H1 (cell line): ENCODE data around the gene TARS2. TPM values are rescaled to one million over a fixed set of nuclear protein-coding genes. Genes with fewer than 3 reads are reported as not detected.

Source experiments
- POLR2A ChIP-seq, 2 experiments: IDR thresholded peaks; 1 replicate in 1 of 2; 2 replicates in 1 of 2; pipeline ENCODE4 v1.6.1; 2011; ENCODE audit warnings: low read depth in 2 of 2, low read length in 2 of 2, mild to moderate bottlenecking in 2 of 2; ENCODE audit errors: control extremely low read depth in 1 of 2
- RBBP5 ChIP-seq: IDR thresholded peaks from 2 replicates; pipeline ENCODE4 v1.7.1; 2012; ENCODE audit warnings: low read depth, mild to moderate bottlenecking, inconsistent platforms, low read length, moderate library complexity, borderline replicate concordance
- SIX5 ChIP-seq: IDR thresholded peaks from 2 replicates; pipeline ENCODE4 v1.6.1; 2011; ENCODE audit warnings: mild to moderate bottlenecking, low read depth, low read length
- polyA plus RNA-seq, 7 experiments: library from polyadenylated mRNA; depleted of rRNA in 3 of 7; stranded (reverse) in 5 of 7; unstranded in 2 of 7; fragments of >200 nt in 5 of 7; fragments of 200-250 nt in 2 of 7; gene quantifications; 1 replicate in 5 of 7; 2 replicates in 1 of 7; 4 replicates in 1 of 7; pipeline versions ENCODE4 v1.2.1 to v1.2.3, GENCODE V29; 2011 to 2013; ENCODE audit warnings: missing spikeins in 2 of 7, mixed read lengths in 2 of 7
- total RNA-seq: library from RNA; stranded (reverse); fragmentation: NEBNext Ultra II Directional; extraction: Animal tissue kit (Norgen Biotek cat#: 25700); gene quantifications from 2 replicates; pipeline ENCODE4 v1.2.1, GENCODE V29; 2021
- TF ChIP-seq, protein P1 (sequence below): fragments of 300-600 bp; sonication (generic); IDR thresholded peaks from 2 replicates; pipeline ENCODE4 v1.7.1; 2012; ENCODE audit warnings: low read length, moderate library complexity, mild to moderate bottlenecking, inconsistent platforms; ENCODE audit not compliant: insufficient replicate concordance

The TARS2 gene
- total and polyA plus RNA-seq, 2 of the 8 experiments (the other 6 are each of a cell fraction or from before 2014, with no cell fraction given) = 38.9 to 39.1 TPM

DNA sequence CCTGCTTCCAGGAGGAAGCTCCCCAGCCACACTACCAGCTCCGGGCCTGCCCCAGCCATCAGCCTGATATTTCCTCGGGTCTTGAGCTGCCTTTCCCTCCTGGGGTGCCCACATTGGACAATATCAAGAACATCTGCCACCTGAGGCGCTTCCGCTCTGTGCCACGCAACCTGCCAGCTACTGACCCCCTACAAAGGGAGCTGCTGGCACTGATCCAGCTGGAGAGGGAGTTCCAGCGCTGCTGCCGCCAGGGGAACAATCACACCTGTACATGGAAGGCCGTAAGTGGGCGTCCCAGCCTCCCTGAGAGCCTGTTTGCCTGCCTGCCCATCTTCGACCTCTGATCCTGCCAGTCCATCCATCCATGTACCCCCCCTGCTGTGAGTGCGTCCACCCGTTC, 24.3 kb downstream of the TARS2 start (continued):
- TF ChIP-seq, protein P1, sequence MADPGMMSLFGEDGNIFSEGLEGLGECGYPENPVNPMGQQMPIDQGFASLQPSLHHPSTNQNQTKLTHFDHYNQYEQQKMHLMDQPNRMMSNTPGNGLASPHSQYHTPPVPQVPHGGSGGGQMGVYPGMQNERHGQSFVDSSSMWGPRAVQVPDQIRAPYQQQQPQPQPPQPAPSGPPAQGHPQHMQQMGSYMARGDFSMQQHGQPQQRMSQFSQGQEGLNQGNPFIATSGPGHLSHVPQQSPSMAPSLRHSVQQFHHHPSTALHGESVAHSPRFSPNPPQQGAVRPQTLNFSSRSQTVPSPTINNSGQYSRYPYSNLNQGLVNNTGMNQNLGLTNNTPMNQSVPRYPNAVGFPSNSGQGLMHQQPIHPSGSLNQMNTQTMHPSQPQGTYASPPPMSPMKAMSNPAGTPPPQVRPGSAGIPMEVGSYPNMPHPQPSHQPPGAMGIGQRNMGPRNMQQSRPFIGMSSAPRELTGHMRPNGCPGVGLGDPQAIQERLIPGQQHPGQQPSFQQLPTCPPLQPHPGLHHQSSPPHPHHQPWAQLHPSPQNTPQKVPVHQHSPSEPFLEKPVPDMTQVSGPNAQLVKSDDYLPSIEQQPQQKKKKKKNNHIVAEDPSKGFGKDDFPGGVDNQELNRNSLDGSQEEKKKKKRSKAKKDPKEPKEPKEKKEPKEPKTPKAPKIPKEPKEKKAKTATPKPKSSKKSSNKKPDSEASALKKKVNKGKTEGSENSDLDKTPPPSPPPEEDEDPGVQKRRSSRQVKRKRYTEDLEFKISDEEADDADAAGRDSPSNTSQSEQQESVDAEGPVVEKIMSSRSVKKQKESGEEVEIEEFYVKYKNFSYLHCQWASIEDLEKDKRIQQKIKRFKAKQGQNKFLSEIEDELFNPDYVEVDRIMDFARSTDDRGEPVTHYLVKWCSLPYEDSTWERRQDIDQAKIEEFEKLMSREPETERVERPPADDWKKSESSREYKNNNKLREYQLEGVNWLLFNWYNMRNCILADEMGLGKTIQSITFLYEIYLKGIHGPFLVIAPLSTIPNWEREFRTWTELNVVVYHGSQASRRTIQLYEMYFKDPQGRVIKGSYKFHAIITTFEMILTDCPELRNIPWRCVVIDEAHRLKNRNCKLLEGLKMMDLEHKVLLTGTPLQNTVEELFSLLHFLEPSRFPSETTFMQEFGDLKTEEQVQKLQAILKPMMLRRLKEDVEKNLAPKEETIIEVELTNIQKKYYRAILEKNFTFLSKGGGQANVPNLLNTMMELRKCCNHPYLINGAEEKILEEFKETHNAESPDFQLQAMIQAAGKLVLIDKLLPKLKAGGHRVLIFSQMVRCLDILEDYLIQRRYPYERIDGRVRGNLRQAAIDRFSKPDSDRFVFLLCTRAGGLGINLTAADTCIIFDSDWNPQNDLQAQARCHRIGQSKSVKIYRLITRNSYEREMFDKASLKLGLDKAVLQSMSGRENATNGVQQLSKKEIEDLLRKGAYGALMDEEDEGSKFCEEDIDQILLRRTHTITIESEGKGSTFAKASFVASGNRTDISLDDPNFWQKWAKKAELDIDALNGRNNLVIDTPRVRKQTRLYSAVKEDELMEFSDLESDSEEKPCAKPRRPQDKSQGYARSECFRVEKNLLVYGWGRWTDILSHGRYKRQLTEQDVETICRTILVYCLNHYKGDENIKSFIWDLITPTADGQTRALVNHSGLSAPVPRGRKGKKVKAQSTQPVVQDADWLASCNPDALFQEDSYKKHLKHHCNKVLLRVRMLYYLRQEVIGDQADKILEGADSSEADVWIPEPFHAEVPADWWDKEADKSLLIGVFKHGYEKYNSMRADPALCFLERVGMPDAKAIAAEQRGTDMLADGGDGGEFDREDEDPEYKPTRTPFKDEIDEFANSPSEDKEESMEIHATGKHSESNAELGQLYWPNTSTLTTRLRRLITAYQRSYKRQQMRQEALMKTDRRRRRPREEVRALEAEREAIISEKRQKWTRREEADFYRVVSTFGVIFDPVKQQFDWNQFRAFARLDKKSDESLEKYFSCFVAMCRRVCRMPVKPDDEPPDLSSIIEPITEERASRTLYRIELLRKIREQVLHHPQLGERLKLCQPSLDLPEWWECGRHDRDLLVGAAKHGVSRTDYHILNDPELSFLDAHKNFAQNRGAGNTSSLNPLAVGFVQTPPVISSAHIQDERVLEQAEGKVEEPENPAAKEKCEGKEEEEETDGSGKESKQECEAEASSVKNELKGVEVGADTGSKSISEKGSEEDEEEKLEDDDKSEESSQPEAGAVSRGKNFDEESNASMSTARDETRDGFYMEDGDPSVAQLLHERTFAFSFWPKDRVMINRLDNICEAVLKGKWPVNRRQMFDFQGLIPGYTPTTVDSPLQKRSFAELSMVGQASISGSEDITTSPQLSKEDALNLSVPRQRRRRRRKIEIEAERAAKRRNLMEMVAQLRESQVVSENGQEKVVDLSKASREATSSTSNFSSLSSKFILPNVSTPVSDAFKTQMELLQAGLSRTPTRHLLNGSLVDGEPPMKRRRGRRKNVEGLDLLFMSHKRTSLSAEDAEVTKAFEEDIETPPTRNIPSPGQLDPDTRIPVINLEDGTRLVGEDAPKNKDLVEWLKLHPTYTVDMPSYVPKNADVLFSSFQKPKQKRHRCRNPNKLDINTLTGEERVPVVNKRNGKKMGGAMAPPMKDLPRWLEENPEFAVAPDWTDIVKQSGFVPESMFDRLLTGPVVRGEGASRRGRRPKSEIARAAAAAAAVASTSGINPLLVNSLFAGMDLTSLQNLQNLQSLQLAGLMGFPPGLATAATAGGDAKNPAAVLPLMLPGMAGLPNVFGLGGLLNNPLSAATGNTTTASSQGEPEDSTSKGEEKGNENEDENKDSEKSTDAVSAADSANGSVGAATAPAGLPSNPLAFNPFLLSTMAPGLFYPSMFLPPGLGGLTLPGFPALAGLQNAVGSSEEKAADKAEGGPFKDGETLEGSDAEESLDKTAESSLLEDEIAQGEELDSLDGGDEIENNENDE = no peak
- no peak for TF ChIP-seq RBBP5
- no peak for TF ChIP-seq SIX5
- TF ChIP-seq POLR2A (IDR thresholded peaks at IDR 0.05; ENCODE audit: control extremely low read depth in 1 of 2, low read depth in 2 of 2, low read length in 2 of 2) = no peak
